HG03571 (cell line): ENCODE data around the gene APC2.
A peak's percentile ranks its signal among the peaks of the same experiment; 100 is the strongest.
"Not testable (repeated sequence)": the region's sequence is repeated elsewhere in the genome, so short reads cannot be mapped to it uniquely, and the experiment has no call there.

Source experiments
- ATAC-seq: cut with Tn5 transposase; IDR thresholded peaks from one replicate; pipeline ENCODE4 v1.9.1; 2021; ENCODE audit not compliant: unreplicated experiment

APC2 gene

GRCh38 chr19:1474011-1474764, 24.3 kb downstream of the APC2 start:
- no peak for ATAC-seq

DNA sequence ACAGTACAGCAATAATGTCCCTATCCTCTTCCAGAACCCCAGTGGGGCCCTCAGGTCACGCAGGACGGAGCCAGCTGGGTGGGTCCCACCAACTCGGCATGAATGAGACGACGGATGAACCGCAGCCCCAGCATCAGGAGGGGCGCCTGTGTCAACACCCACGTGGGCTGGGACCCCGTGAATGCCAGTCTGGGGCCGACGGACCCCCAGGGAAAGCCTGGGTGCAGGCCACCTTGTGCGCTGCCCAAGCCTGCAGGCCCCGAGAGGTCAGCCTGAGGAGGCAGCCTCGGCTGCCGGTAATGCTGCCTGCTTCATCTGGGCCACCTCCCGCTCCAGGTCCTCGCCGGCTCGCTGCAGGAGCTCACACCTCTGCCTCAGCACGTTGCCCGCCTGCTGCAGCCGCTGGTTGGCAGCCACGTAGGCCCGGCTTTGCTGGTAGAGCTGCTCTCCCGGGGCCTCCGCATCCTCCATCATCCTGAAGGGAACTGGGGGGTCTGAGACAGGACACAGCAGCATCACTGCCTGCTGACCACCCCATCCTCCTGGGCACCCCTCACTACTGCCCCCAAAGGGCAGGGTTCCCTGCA, 24.9 kb downstream of the APC2 start:
- ATAC-seq: no peak

- no peak for ATAC-seq
These were observed 26.0 kb downstream of the APC2 start for GRCh38 chr19:1475751-1476437.

GRCh38 chr19:1477056-1477455, 27.1 kb downstream of the APC2 start:
- ATAC-seq: not testable (repeated sequence)

DNA sequence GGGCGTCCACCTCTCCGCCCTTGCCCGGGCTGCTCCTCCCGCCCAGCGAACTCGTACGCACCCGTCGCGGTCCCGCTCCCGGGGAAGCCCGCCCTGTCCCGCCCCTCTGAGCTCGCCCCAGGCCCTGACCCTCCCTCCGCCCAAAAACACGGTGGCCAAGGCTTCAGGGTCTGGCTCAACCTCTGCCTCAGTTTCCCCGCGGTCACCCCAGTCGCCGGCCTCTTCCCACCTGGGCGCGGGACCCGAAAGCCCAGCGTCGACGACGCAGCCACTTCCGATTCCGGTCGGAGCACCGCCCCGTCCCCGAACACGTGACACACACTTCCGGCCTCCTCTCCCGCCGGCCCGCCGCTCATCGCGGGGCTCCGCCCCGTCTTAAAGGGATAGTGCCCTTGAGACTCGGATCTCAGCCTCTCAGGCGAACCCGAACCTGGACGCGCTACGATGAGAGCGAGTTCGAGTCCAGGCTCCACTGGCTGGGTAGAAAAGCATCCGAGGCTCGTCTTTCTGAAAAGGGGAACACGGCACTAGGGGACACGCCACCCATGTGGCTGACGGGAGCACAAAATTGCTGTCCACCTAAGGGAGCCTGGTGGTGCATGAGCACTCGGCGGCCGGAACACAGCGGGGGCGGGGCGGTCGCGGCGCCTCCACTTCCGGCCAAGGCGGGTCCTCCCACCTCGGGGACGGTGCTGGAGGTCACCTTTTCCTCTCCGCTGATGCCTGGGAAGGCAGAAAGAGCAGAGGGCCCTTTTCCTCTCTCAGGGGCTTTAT, 29.2 kb downstream of the APC2 start, which contains the start of gene C19orf25:
Gene C19orf25 (minus strand): TSS at position 282 of the 774 bp plus-strand sequence. CDS start 312 bp downstream, outside the sequence.
- ATAC-seq: peak; percentile 60

GRCh38 chr19:1481224-1481892, 31.4 kb downstream of the APC2 start:
- ATAC-seq: no peak

DNA sequence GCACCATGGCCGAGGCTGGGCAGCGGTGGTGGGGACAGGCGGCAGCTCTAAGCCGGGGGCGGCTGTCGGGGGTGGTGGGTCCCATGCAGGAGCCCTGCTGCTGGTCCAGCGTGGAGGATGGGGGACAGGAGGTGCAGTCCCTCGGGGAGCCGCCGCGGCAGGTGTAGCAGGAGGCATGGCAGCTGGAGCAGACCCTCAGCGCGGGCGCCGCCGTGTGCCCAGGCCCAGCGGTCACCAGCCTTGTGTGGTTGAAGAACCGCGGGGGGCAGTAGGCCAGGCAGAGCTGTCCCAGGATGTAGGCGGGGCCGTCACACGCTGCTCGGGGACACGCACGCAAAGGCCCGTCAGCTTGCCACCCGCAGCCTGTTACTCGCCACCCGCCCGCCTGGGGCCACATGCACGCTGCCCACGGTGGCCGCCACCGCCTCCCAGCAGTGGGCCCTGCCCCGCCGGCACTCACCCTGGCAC, 32.0 kb downstream of the APC2 start:
- no peak for ATAC-seq

GRCh38 chr19:1482361-1483130, 32.6 kb downstream of the APC2 start:
- no peak for ATAC-seq

GRCh38 chr19:1483131-1483978, 33.4 kb downstream of the APC2 start:
- ATAC-seq: no peak

- ATAC-seq: no peak
These were observed 34.1 kb downstream of the APC2 start for GRCh38 chr19:1483979-1484428.

GRCh38 chr19:1486720-1487575, 37.0 kb downstream of the APC2 start:
- ATAC-seq: no peak

- ATAC-seq: no peak
These were observed 37.8 kb downstream of the APC2 start for GRCh38 chr19:1487576-1488281.

DNA sequence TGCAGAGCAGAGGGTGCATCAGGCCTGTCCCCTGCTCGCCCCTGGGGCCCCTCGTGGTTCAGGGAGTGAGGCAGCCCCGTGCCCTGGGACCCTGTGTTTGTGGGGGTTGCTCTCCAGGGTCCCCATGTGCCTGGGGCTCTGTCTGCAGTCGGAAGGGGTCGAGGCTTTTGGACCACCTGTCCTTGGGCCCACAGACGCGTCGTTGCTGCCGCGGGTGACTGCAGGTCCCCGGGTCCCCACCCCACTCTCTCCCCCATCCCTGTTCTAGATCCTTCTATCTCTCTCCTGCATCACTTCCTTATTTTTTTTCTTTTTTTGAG, 38.3 kb downstream of the APC2 start:
- no peak for ATAC-seq

- ATAC-seq: no peak
These were observed 39.8 kb downstream of the APC2 start for GRCh38 chr19:1489463-1490310.

GRCh38 chr19:1490311-1491113, 40.6 kb downstream of the APC2 start, which contains the start of gene PCSK4:
Gene PCSK4 (minus strand): TSS chr19:1490350. CDS start chr19:1490346, 4 bp downstream.
- peak; percentile 78 for ATAC-seq
